ENCODE measurements around the gene HRCT1. TPM values are rescaled to one million over a fixed set of nuclear protein-coding genes. Genes with fewer than 3 reads are reported as not detected.
"Not testable (repeated sequence)": the region's sequence is repeated elsewhere in the genome, so short reads cannot be mapped to it uniquely, and the experiment has no call there.

The HRCT1 gene
- polyA plus RNA-seq, 1 donor from 2014 or later = not detected

DNA sequence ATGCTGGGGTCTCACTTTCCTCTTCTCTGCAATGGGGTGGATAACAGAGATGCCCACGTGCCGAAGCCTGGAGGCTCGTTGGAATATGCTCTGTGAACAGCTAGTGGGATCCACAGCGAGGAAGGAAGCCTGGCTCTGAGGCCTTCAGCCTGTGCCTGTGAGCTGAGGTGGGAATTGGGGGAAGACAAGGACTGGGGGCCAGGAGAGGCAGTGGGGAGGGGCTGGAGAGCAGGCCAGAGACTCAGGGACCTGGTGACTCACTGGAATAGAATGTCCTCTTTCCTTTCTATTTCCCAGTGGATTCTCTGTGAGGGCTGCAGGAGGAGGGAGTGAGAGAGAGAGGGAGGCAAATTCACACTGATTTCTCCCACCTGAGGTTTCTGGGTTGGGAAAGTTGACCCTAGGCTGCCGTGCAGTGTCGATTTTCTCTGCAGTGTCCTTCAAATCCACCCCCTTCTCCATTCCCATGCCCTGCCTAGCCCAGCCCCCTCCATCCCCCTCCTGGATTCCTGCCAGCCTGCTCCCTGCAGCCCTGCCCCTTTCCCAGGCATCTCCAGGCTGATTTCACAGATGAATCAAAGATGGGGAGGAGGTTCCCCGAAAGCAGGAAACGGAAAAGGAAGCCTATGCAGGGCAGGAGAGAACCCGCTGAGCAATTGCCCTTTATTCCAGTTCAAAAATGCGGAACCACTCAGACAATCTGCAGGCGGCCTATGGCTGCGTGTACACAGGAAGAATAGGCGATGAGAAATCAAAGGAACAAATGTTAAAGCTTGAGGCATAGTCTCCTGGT lies 1.9 kb downstream of the HRCT1 start:
- peak overlapping the region in 1 of 3 donors; percentile 49 for H3K27ac Mint-ChIP-seq
- peaks cover 11% of the 10 kb centered on the region for H3K27me3 Mint-ChIP-seq
- no peaks in the 10 kb centered on the region for H3K9me3 Mint-ChIP-seq
- H3K4me1 Mint-ChIP-seq = peaks cover 5 to 7% (median 6%) of the 10 kb centered on the region in 3 donors
- no peak overlapping the region for H3K4me3 Mint-ChIP-seq
- H3K36me3 Mint-ChIP-seq = no peaks in the 10 kb centered on the region

DNA sequence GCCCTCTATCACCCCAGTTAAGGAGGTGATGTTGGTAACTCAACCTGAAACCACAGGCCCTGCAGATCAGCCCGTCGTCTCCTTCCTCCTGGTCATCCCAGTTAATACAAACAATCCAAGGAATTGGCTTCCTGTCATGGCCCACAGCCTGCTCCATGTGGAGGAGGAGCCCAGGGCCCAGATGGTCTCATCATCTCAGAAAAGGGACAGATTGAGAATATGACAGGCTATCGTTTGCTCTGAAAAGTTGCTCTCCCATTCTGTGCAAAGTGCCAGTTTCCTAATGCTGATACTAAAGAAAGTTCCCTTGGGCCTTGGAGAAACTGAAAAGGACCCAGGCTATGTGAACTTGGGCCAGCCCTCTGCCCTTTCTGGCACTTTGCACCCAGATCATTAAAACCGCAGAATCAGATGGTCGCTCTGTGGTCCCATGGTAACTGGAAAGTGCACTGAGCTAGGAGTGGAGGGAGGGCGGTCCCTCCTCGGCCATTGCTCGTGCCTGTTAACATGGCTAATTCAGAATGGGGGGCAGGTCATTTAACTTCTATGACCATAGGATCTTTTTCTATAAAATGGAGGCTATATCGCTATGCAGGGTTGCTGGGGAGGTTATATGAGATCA lies 2.6 kb downstream of the HRCT1 start:
- Mint-ChIP-seq H3K9me3 (no peaks in the 10 kb centered on the region), H3K36me3 (no peaks in the 10 kb centered on the region), H3K4me1 (peaks cover 5 to 7% (median 6%) of the 10 kb centered on the region in 3 donors), H3K4me3 (no peak overlapping the region), H3K27me3 (peaks cover 10% of the 10 kb centered on the region), H3K27ac (no peak overlapping the region)

DNA sequence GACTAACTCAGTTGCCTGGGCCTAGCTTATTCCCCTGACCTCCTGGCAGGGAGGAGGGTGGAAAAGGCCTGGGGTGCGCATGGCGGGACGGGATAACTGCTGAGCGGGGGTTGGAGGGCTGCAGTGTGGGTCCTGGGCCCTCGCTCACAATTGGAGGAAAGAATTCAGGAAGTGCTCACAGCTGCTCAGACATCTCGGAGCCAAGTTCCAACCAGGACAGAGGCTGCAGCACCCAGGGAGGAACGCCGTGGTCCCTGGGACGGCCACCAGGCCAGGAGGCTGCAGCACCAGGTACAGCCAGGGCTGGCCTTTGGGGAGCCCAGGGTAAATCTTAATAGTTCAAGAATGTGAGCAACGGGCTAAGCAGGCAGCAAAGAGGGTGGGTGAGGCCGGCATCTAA lies 3.3 kb downstream of the HRCT1 start, which contains the start of gene SPAAR:
TSS of gene SPAAR (plus strand) at position 217 of the 400 bp plus-strand sequence. CDS start 974 bp downstream, outside the sequence.
- Mint-ChIP-seq H3K27me3 (peaks cover 10% of the 10 kb centered on the region), H3K9me3 (no peaks in the 10 kb centered on the region), H3K36me3 (no peaks in the 10 kb centered on the region), H3K4me1 (peaks cover 5 to 7% (median 6%) of the 10 kb centered on the region in 3 donors), H3K4me3 (peak within 1 kb of the TSS in 1 of 4 donors; percentile 73), H3K27ac (no peak within 1 kb of the TSS)

DNA sequence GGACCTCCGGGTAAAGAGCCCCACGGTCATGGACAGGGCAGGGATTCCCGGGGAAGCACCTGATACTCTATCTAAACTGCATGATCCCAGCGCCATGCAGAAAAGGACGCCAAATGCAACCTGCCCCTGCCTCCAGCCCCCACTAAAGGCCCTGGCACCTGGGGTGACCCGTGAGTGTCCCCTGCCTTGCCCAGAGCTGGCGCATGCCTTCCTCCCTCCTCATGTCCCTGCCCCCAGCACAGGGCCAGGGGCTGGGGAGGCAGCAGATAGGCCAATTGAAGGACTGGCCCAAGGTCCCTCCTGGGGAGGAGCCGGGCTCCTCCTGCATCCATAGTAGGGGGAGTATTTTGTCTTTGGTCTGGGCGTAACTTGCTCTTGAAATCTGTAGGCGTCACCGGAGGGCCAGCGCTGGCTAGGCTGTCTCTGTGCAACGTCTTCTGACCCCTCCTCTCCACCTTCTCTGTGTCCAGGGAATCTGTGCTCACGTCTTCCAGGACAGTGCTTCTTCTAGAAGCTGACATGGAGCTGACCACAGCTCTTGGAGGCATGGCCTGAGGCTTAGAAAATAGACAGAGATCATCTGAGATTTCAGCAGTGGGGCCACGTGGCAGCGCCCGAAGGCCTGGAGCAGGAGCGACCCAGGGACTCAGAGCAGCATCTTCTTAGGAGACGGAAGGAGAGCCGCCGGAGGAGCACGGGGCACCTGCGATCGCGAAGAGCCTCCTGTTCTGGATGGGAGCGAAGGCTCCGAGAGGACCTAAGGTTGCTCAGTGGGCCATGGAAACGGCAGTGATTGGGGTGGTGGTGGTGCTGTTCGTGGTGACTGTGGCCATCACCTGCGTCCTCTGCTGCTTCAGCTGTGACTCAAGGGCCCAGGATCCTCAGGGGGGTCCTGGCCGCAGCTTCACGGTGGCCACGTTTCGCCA lies 3.9 kb downstream of the HRCT1 start:
- Mint-ChIP-seq H3K27ac (no peak overlapping the region), H3K27me3 (peaks cover 10% of the 10 kb centered on the region), H3K4me1 (peaks cover 5 to 7% (median 6%) of the 10 kb centered on the region in 3 donors), H3K4me3 (peak overlapping the region in 1 of 4 donors; percentile 73), H3K9me3 (no peaks in the 10 kb centered on the region), H3K36me3 (no peaks in the 10 kb centered on the region)

DNA sequence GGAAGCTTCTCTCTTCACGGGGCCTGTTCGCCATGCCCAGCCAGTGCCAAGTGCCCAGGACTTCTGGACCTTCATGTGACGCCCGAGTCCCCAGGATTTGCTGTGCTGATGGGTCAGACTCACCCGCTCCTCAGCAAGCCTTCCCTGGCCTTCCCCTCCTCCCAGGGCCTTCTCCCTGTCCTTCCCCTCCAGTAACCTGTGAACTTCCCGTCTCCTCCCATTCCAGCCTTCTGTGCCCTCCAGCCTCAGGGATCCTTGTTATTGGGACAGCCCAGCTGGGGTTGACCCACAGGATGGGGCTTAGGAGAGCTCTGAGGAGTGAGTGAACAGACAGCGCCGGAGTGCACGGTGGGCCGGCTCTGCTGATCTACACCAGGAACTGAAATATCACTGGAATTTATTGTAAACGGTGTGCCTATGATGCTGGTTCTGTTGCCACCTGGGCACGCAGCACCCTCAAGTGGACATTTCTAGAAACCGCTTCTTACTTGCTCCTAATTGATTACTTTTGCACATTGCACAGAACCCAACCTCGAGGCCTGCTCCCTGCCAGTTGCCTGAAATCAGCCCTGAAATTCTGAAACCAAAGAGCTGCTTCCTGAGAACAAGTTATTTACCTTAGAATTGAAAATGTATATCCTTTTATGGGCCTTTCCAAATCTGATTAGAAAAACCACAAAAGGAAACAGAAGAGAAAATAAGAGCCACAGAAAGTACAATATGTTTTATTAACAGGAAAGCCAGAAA lies 4.8 kb downstream of the HRCT1 start:
- Mint-ChIP-seq H3K4me1 (peaks cover 5 to 7% (median 6%) of the 10 kb centered on the region in 3 donors), H3K9me3 (no peaks in the 10 kb centered on the region), H3K4me3 (peak overlapping the region in 1 of 4 donors; percentile 30), H3K27me3 (peaks cover 10% of the 10 kb centered on the region), H3K27ac (peak overlapping the region in 2 of 3 donors; percentile 29 to 54), H3K36me3 (no peaks in the 10 kb centered on the region)

DNA sequence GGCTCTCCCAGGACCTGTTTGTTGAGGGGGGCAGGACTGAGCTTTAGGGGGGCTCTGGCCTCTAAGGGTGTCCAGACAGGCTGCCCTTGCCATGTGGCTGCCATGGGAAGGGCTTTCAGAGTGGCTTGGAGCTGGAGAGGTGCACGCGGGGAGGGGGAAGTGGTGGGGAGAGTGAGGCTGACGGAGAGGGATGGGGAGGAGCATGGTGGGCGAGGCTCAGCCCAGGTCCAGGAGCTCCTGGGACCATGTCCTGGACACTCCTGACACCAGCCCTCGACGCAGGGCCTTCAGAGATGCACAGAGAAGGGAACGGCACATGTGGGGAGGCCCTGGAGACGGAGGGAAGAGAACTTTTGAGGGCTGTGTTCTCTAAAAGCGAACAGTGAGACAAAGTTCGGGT lies 5.7 kb downstream of the HRCT1 start:
- Mint-ChIP-seq H3K9me3 (no peaks in the 10 kb centered on the region), H3K4me3 (no peak overlapping the region), H3K27ac (no peak overlapping the region), H3K36me3 (no peaks in the 10 kb centered on the region), H3K27me3 (peaks cover 10% of the 10 kb centered on the region), H3K4me1 (peaks cover 5 to 7% (median 6%) of the 10 kb centered on the region in 3 donors)

DNA sequence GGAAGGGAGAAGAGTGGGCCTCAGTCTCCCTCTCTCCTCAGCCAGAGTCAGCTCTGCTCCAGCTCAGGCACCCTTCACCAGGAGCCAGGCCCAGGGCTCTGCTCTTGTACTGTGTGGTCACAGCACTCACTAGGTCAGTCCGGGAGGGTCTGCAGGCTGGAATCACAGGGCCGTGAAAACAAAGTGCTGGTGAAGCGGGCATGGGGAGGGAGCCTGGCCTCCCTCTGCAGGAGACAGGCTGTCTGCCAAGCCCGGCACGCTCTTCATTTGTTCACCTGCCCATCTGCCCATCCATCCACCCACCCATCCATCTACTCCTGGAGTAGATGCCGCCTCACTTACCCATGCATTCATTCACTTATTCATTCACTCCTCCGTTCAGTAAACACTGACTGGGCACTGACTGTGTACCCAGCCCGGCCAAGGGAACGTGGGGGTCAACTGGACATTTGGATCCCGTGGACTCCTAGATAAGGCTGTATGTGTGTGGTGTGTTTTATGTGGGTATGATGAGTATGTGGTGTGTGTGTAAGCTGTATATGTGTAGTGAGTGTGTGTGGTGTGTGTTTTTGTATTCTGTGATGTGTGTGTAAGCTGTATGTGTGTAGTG lies 6.9 kb downstream of the HRCT1 start:
- peaks cover 5 to 7% (median 6%) of the 10 kb centered on the region in 3 donors for H3K4me1 Mint-ChIP-seq
- H3K27ac Mint-ChIP-seq = no peak overlapping the region
- no peak overlapping the region for H3K4me3 Mint-ChIP-seq
- H3K36me3 Mint-ChIP-seq = no peaks in the 10 kb centered on the region
- peaks cover 8% of the 10 kb centered on the region for H3K27me3 Mint-ChIP-seq
- H3K9me3 Mint-ChIP-seq = no peaks in the 10 kb centered on the region

DNA sequence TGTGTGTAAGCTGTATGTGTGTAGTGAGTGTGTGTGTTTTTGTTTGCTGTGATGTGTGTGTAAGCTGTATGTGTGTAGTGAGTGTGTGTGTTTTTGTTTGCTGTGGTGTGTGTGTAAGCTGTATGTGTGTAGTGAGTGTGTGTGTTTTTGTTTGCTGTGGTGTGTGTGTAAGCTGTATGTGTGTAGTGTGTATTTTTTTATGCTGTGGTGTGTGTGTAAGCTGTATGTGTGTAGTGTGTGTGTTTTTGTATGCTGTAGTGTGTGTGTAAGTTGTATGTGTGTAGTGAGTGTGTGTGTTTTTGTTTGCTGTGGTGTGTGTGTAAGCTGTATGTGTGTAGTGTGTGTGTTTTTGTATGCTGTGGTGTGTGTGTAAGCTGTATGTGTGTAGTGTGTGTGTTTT lies 7.4 kb downstream of the HRCT1 start:
- not testable (repeated sequence) for H3K4me1 Mint-ChIP-seq, H3K27me3 Mint-ChIP-seq, H3K4me3 Mint-ChIP-seq, H3K36me3 Mint-ChIP-seq, H3K27ac Mint-ChIP-seq, H3K9me3 Mint-ChIP-seq

DNA sequence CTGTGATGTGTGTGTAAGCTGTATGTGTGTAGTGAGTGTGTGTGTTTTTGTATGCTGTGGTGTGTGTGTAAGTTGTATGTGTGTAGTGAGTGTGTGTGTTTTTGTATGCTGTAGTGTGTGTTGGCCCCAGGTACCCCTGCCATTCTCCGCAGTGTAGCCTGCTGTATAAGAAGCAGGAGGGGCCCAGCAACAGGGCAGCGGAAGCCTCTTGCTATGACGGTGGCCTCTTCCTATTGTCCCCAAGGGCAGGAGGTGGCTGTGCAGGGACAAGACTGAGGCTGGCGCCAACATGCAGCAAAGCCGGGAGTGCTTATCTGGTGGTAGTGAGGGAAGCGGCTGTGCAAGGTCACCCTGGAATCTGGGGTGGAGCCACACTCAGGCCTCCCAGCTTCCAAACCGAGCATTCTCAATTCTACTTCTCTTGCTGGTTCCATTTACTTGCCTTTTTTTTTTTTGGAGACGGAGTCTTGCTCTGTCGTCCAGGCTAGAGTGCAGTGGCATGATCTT lies 8.4 kb downstream of the HRCT1 start:
- no peak overlapping the region for H3K27ac Mint-ChIP-seq
- H3K9me3 Mint-ChIP-seq = no peaks in the 10 kb centered on the region
- no peak overlapping the region for H3K4me3 Mint-ChIP-seq
- peaks cover 3% of the 10 kb centered on the region for H3K27me3 Mint-ChIP-seq
- no peaks in the 10 kb centered on the region for H3K36me3 Mint-ChIP-seq
- H3K4me1 Mint-ChIP-seq = peaks cover 5 to 7% (median 6%) of the 10 kb centered on the region in 3 donors

DNA sequence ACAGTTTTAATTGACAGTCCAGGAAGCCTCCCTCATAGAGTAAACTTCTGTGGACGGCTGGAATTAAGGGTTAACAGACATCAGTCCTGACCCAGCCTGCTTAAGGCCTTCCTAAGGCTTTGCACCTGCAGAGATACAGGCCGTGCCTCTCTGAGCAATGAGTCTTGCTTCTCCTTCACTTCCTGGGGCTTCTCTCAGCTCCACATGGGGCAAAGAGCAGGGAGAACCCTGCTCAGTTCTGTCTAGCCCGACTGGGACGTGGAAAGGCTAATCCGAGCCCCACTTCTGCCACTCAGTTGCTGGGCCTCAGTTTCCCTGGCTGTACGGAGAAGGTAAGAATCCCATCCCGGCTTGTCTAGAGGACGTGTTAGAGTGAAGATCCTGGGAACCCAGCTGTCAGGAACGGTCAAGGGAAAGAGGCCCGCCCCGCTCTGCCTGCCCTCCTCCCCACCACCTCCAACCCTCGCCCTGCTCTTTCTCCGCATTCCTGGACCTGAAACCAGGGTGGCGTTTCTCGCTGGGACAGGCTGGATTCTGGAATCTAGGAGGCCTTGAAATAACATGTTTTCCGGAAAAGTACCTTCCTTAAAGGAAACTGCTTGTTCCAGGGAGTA lies 9.8 kb downstream of the HRCT1 start:
- no peaks in the 10 kb centered on the region for H3K36me3 Mint-ChIP-seq
- H3K27me3 Mint-ChIP-seq = no peaks in the 10 kb centered on the region
- H3K27ac Mint-ChIP-seq = no peak overlapping the region
- no peaks in the 10 kb centered on the region for H3K9me3 Mint-ChIP-seq
- H3K4me1 Mint-ChIP-seq = peaks cover under 1 to 6% (median 4%) of the 10 kb centered on the region in 3 donors
- H3K4me3 Mint-ChIP-seq = no peak overlapping the region

DNA sequence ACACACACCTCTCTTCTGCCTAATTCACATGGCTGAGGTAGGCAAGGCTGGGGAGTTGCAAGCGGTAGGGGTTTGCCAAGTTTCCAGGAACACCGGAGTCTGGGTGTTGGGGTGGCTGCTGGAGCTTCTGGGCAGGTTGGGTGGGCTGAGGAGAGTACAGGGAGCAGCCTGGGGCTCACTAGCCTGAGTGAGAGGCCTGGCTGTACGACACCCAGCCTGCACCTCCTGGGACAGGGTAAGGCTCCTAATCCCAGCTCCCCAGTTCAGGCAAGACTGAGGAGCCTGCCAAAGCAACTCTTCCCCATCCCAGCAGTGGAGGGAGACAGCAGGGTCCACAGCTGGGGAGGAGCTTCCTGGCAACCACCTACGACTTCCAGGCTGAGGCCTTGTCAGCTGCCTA lies 11.3 kb downstream of the HRCT1 start:
- H3K27ac Mint-ChIP-seq = no peak overlapping the region
- no peaks in the 10 kb centered on the region for H3K4me1 Mint-ChIP-seq
- peaks cover under 1% of the 10 kb centered on the region for H3K27me3 Mint-ChIP-seq
- H3K4me3 Mint-ChIP-seq = no peak overlapping the region
- no peaks in the 10 kb centered on the region for H3K9me3 Mint-ChIP-seq
- H3K36me3 Mint-ChIP-seq = no peaks in the 10 kb centered on the region

DNA sequence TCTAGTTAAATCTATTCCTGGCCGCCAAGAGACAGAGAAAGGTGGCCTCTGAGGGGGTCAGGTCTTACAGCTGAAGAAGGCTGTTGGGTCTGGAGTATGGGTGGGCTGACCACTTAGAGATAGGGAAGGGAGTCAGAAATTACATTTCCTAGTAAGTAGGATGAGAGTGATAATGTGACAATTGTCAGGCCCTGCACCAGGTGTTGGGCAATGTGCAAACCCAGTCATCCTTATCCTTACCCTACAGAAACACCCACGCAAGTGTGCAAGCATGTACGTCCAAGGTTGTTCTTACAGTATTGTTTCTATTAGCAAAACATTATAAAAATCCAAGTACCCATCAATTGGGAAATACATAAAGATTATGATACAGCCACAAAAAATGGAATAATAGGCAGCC lies 12.8 kb downstream of the HRCT1 start:
- H3K27me3 Mint-ChIP-seq = peaks cover 5% of the 10 kb centered on the region
- H3K4me3 Mint-ChIP-seq = no peak overlapping the region
- H3K27ac Mint-ChIP-seq = no peak overlapping the region

DNA sequence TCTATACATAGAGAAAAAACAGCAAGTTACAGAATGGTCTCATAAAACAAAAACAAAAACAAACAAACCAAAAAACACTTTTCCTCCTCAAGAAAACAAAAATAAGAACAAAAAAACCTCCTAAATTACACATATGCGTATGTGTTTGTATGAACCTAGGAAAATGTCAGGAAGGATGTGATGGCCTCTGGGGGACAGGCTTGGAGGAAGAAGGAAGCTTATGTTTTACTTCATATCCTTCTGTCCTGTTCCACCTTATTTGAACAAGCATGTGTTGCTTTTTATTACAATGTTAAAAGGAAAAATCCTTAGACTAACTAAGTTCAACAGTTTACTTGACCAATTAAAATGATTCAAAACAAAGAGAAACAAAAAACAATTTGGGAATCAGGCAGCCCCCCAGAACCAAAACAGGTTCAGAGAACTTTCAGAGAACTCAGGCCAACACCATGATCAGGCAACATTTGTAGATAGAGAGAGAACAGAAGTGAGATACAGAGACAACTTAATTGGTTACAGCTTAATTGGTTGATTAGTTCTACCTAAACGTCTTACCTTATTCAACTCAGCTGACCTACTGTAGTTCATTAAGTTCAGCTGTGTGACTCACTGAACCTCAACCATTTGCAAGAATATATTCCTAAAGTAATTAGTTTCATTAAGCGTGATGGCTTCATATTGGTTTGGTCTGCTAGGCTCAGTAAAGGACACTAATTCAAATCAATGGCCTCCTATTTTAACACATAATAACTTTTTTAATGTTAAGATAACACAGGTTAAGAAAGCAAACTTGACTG lies 13.4 kb downstream of the HRCT1 start:
- H3K27ac Mint-ChIP-seq = no peak overlapping the region
- H3K9me3 Mint-ChIP-seq = no peaks in the 10 kb centered on the region
- no peaks in the 10 kb centered on the region for H3K36me3 Mint-ChIP-seq
- no peak overlapping the region for H3K4me3 Mint-ChIP-seq
- peaks cover 5% of the 10 kb centered on the region for H3K27me3 Mint-ChIP-seq
- H3K4me1 Mint-ChIP-seq = no peaks in the 10 kb centered on the region

More for the DNA sequence above, 12.8 kb downstream of the HRCT1 start:
- H3K36me3 Mint-ChIP-seq = no peaks in the 10 kb centered on the region
- H3K4me1 Mint-ChIP-seq = no peaks in the 10 kb centered on the region
- no peaks in the 10 kb centered on the region for H3K9me3 Mint-ChIP-seq

Data from IgD-negative memory B cell (primary cell).